IMR-90 (cell line): Measurements from ENCODE around the gene RNU6-7. TPM values are rescaled to one million over a fixed set of nuclear protein-coding genes. Genes with fewer than 3 reads are reported as not detected.

Experiments used
- ATAC-seq: fragments of 200-7000 bp; cut with Tn5 transposase; 2 replicates; pipeline ENCODE4 v1.9.1; 2020; ENCODE audit warnings: low read depth, mild to moderate bottlenecking, moderate library complexity
- BruUV-seq: library from RNA; stranded (reverse); fragments of 400-500 nt; replicated peaks from 2 replicates; lab custom pipeline; 2021; lab: Mats Ljungman, UMichigan
- CTCF ChIA-PET: fragments of 300-600 bp; formaldehyde crosslinking; extraction: SDS; loops from one replicate; lab custom pipeline; 2021; ENCODE audit warnings: antibody characterized with exemption; lab: Yijun Ruan, JAX
- POLR2A ChIA-PET: fragments of 300-600 bp; sonication (Branson Sonifier 250); formaldehyde crosslinking; loops from one replicate; lab custom pipeline; 2022; ENCODE audit warnings: antibody characterized with exemption; ENCODE audit not compliant: unreplicated experiment; lab: Charles Lee
- DNase-seq: peaks from one replicate; pipeline ENCODE4 v3.0.0; 2013
- H2AFZ ChIP-seq: replicated peaks from 2 replicates; pipeline ENCODE3; 2013; ENCODE audit warnings: low read length, mild to moderate bottlenecking; ENCODE audit not compliant: poor library complexity
- H2AK5ac ChIP-seq: 2 replicates; pipeline ENCODE4 v1.6.1; 2013; ENCODE audit warnings: low read depth, low read length, inconsistent platforms
- H2AK9ac ChIP-seq: replicated peaks from 2 replicates; pipeline ENCODE3; 2013; ENCODE audit warnings: mild to moderate bottlenecking, low read depth, low read length, moderate library complexity; ENCODE audit not compliant: poor library complexity
- H2BK120ac ChIP-seq: 2 replicates; pipeline ENCODE4 v1.6.1; 2013; ENCODE audit warnings: low read depth, low read length, inconsistent platforms
- H2BK15ac ChIP-seq: 3 replicates; pipeline ENCODE4 v1.6.1; 2013; ENCODE audit warnings: low read depth, low read length, inconsistent platforms
- H2BK20ac ChIP-seq: 2 replicates; pipeline ENCODE4 v1.6.1; 2013; ENCODE audit warnings: low read depth, mild to moderate bottlenecking, inconsistent platforms, low read length, moderate library complexity
- H2BK5ac ChIP-seq: 2 replicates; pipeline ENCODE4 v1.6.1; 2013; ENCODE audit warnings: mild to moderate bottlenecking, low read depth, low read length, inconsistent platforms; ENCODE audit not compliant: poor library complexity, severe bottlenecking
- H3K14ac ChIP-seq: replicated peaks from 2 replicates; pipeline ENCODE4 v1.6.1; 2013; ENCODE audit warnings: low read depth, low read length, inconsistent platforms
- H3K18ac ChIP-seq: 2 replicates; pipeline ENCODE4 v1.6.1; 2013; ENCODE audit warnings: low read depth, low read length, control low read depth
- H3K23ac ChIP-seq: 2 replicates; pipeline ENCODE4 v1.6.1; 2013; ENCODE audit warnings: low read depth, low read length, inconsistent platforms
- H3K27ac ChIP-seq: 2 replicates; pipeline ENCODE4 v1.5.1; 2013; ENCODE audit warnings: mild to moderate bottlenecking, control low read depth, low read length; ENCODE audit not compliant: insufficient read depth
- H3K27me3 ChIP-seq: 2 replicates; pipeline ENCODE4 v1.6.1; 2013; ENCODE audit warnings: low read length; ENCODE audit not compliant: control insufficient read depth, insufficient read depth
- H3K36me3 ChIP-seq: 2 replicates; pipeline ENCODE4 v1.6.1; 2013; ENCODE audit warnings: low read length, mixed read lengths; ENCODE audit not compliant: control insufficient read depth, insufficient read depth
- H3K4ac ChIP-seq: 2 replicates; pipeline ENCODE4 v1.6.1; 2013; ENCODE audit warnings: low read depth, low read length, inconsistent platforms
- H3K4me1 ChIP-seq: 2 replicates; pipeline ENCODE4 v1.6.1; 2013; ENCODE audit warnings: low read length, mixed read lengths; ENCODE audit not compliant: control insufficient read depth, insufficient read depth
- H3K4me2 ChIP-seq: 2 replicates; pipeline ENCODE4 v1.6.1; 2013; ENCODE audit warnings: low read depth, mild to moderate bottlenecking, control low read depth, low read length, moderate library complexity
- H3K4me3 ChIP-seq: 2 replicates; pipeline ENCODE4 v1.5.1; 2013; ENCODE audit warnings: low read depth, mild to moderate bottlenecking, control low read depth, low read length, moderate library complexity; ENCODE audit not compliant: insufficient read depth
- H3K56ac ChIP-seq: 2 replicates; pipeline ENCODE4 v1.6.1; 2013; ENCODE audit warnings: low read length, inconsistent platforms; ENCODE audit not compliant: insufficient read depth; ENCODE audit errors: extremely low read depth
- H3K79me1 ChIP-seq, 2 experiments: 2 replicates each; pipeline ENCODE4 v1.6.1; 2013; ENCODE audit warnings: low read length in 2 of 2, inconsistent platforms in 1 of 2, low read depth in 1 of 2
- H3K9ac ChIP-seq: 2 replicates; pipeline ENCODE4 v1.6.1; 2013; ENCODE audit warnings: low read depth, low read length, control low read depth
- H3K9me1 ChIP-seq: 2 replicates; pipeline ENCODE4 v1.6.1; 2013; ENCODE audit warnings: low read length, inconsistent platforms; ENCODE audit not compliant: insufficient read depth
- H3K9me3 ChIP-seq: 2 replicates; pipeline ENCODE4 v1.6.1; 2013; ENCODE audit warnings: low read length; ENCODE audit not compliant: control insufficient read depth, insufficient read depth
- H4K20me1 ChIP-seq: 2 replicates; pipeline ENCODE4 v1.6.1; 2013; ENCODE audit warnings: low read length, inconsistent platforms; ENCODE audit not compliant: insufficient read depth
- H4K5ac ChIP-seq: 2 replicates; pipeline ENCODE4 v1.6.1; 2013; ENCODE audit warnings: mild to moderate bottlenecking, low read depth, low read length, control low read depth
- H4K8ac ChIP-seq, 2 experiments: 2 replicates each; pipeline ENCODE4 v1.6.1; 2013; ENCODE audit warnings: low read depth in 2 of 2, low read length in 2 of 2, control low read depth in 1 of 2, inconsistent platforms in 1 of 2
- H4K91ac ChIP-seq: 2 replicates; pipeline ENCODE4 v1.6.1; 2013; ENCODE audit warnings: low read depth, low read length, inconsistent platforms; ENCODE audit not compliant: insufficient read depth
- BHLHE40 ChIP-seq: fragments of 150-350 bp; IDR thresholded peaks from 2 replicates; pipeline ENCODE4 v1.6.1; 2016; ENCODE audit warnings: mild to moderate bottlenecking, low read depth, low read length
- CEBPB ChIP-seq: IDR thresholded peaks from 2 replicates; pipeline ENCODE4 v1.6.1; 2012; ENCODE audit warnings: low read depth, low read length, improper control_type of control experiment
- CHD1 ChIP-seq: IDR thresholded peaks from 2 replicates; pipeline ENCODE4 v1.6.1; 2012; ENCODE audit warnings: low read depth, low read length, improper control_type of control experiment
- FOS ChIP-seq: fragments of 150-350 bp; IDR thresholded peaks from 2 replicates; pipeline ENCODE4 v1.6.1; 2016; ENCODE audit warnings: low read depth, low read length
- MAFK ChIP-seq: IDR thresholded peaks from 2 replicates; pipeline ENCODE4 v1.6.1; 2012; ENCODE audit warnings: low read depth, low read length, improper control_type of control experiment
- MAZ ChIP-seq: IDR thresholded peaks from 2 replicates; pipeline ENCODE4 v1.6.1; 2012; ENCODE audit warnings: low read depth, mild to moderate bottlenecking, low read length, improper control_type of control experiment, moderate library complexity, borderline replicate concordance
- MXI1 ChIP-seq: IDR thresholded peaks from 2 replicates; pipeline ENCODE4 v1.6.1; 2012; ENCODE audit warnings: low read depth, mild to moderate bottlenecking, low read length, moderate library complexity, borderline replicate concordance
- NFE2L2 ChIP-seq: fragments of 150-350 bp; IDR thresholded peaks from 2 replicates; pipeline ENCODE4 v1.6.1; 2016; ENCODE audit warnings: low read depth, mild to moderate bottlenecking, low read length
- POLR2A ChIP-seq: IDR thresholded peaks from 2 replicates; pipeline ENCODE4 v1.6.1; 2012; ENCODE audit warnings: mild to moderate bottlenecking, low read depth, low read length
- RCOR1 ChIP-seq: IDR thresholded peaks from 2 replicates; pipeline ENCODE4 v1.6.1; 2012; ENCODE audit warnings: mild to moderate bottlenecking, low read length, improper control_type of control experiment; ENCODE audit not compliant: insufficient replicate concordance
- RFX5 ChIP-seq: IDR thresholded peaks from 2 replicates; pipeline ENCODE4 v1.8.0; 2012; ENCODE audit warnings: low read depth, mild to moderate bottlenecking, low read length, moderate library complexity
- SMC3 ChIP-seq: fragments of 150-350 bp; IDR thresholded peaks from 2 replicates; pipeline ENCODE4 v1.6.1; 2016; ENCODE audit warnings: low read depth, mild to moderate bottlenecking, antibody characterized with exemption, low read length, moderate library complexity
- WGBS, 2 experiments: methylation state at CpG; one replicate each; pipeline versions ENCODE4 v1.1.5 to v1.1.7; 2013; ENCODE audit warnings: missing lambda C conversion rate in 2 of 2; ENCODE audit not compliant: insufficient read length in 1 of 2; ENCODE audit errors: extremely low coverage in 2 of 2; 5-methylcytosine and 5-hydroxymethylcytosine counted together
- dilution Hi-C: fragments of 300-500 bp; cut with HindIII; formaldehyde crosslinking; loops from one replicate; pipeline ENCODE4 v1.14.3; 2018; ENCODE audit warnings: low sequenced_read_pairs; ENCODE audit not compliant: unreplicated experiment
- in situ Hi-C: fragments of 300-500 bp; cut with MboI; formaldehyde crosslinking; loops from 3 replicates; pipeline ENCODE4 v1.14.3; 2019; ENCODE audit warnings: low sequenced_read_pairs, inconsistent platforms, mixed read lengths
- intact Hi-C: fragments of 100-400 bp; cut with micrococcal nuclease; formaldehyde crosslinking; loops from 2 replicates; pipeline ENCODE4 v1.10.0; 2022
- polyA plus RNA-seq, 3 experiments: library from polyadenylated mRNA; depleted of rRNA; stranded (reverse); fragments of >200 nt; gene quantifications; 2 replicates each; pipeline ENCODE4 v1.2.3, GENCODE V29; 2012; ENCODE audit warnings: low replicate concordance in 1 of 3
- total RNA-seq: library from RNA; depleted of rRNA; stranded (reverse); fragments of >200 nt; gene quantifications from 2 replicates; pipeline ENCODE4 v1.2.3, GENCODE V29; 2012
- TF ChIP-seq, protein P1 (sequence below): conservative IDR thresholded peaks from 2 replicates; pipeline ENCODE4 v1.5.1; 2012; ENCODE audit warnings: mild to moderate bottlenecking, low read depth, low read length, improper control_type of control experiment
- TF ChIP-seq, protein P2 (sequence below): fragments of 150-350 bp; IDR thresholded peaks from 2 replicates; pipeline ENCODE4 v1.6.1; 2017; ENCODE audit warnings: mild to moderate bottlenecking, antibody characterized with exemption, low read length, low read depth
- TF ChIP-seq, protein P3 (sequence below): fragments of 150-350 bp; IDR thresholded peaks from 2 replicates; pipeline ENCODE4 v1.6.1; 2016; ENCODE audit warnings: low read depth, mild to moderate bottlenecking, low read length, moderate library complexity, borderline replicate concordance

The RNU6-7 gene
- total and polyA plus RNA-seq, 2 of the 4 experiments (the other 2 are of a cell fraction) = not detected

DNA sequence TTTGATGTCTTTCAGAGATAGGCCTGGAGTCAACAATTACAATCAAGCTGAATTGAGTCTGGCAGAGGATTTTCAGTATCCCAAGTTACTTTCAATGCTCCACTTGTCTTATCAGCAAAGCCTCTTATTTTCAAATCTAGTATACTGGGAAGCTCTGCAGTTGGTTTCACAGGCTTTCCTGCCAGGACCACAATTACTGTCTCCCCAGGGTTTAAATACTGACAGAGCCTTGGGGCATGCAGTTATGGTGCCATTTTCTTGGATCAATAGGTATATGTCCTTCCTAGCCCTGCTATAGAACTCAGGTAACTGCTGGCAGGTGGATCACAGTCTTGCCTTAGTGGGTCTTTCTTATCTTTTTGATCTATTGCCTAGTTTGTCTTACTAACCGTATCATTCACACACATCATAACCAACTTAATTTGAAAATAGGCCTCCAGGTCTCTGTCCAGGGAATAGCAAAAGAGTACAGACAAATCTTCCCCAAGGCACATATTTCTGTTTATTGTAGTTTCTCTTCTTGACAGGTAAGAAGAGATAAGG lies 23.6 kb downstream of the RNU6-7 start:
- TF ChIP-seq MAZ (no peak), SMC3 (no peak), MXI1 (no peak), MAFK (no peak), NFE2L2 (no peak), RCOR1 (no peak), FOS (no peak), RFX5 (no peak), CHD1 (no peak), CEBPB (no peak), POLR2A (no peak), BHLHE40 (no peak)
- TF ChIP-seq, protein P1, sequence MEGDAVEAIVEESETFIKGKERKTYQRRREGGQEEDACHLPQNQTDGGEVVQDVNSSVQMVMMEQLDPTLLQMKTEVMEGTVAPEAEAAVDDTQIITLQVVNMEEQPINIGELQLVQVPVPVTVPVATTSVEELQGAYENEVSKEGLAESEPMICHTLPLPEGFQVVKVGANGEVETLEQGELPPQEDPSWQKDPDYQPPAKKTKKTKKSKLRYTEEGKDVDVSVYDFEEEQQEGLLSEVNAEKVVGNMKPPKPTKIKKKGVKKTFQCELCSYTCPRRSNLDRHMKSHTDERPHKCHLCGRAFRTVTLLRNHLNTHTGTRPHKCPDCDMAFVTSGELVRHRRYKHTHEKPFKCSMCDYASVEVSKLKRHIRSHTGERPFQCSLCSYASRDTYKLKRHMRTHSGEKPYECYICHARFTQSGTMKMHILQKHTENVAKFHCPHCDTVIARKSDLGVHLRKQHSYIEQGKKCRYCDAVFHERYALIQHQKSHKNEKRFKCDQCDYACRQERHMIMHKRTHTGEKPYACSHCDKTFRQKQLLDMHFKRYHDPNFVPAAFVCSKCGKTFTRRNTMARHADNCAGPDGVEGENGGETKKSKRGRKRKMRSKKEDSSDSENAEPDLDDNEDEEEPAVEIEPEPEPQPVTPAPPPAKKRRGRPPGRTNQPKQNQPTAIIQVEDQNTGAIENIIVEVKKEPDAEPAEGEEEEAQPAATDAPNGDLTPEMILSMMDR = no peak
- TF ChIP-seq, protein P2, sequence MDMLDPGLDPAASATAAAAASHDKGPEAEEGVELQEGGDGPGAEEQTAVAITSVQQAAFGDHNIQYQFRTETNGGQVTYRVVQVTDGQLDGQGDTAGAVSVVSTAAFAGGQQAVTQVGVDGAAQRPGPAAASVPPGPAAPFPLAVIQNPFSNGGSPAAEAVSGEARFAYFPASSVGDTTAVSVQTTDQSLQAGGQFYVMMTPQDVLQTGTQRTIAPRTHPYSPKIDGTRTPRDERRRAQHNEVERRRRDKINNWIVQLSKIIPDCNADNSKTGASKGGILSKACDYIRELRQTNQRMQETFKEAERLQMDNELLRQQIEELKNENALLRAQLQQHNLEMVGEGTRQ = no peak
- TF ChIP-seq, protein P3, sequence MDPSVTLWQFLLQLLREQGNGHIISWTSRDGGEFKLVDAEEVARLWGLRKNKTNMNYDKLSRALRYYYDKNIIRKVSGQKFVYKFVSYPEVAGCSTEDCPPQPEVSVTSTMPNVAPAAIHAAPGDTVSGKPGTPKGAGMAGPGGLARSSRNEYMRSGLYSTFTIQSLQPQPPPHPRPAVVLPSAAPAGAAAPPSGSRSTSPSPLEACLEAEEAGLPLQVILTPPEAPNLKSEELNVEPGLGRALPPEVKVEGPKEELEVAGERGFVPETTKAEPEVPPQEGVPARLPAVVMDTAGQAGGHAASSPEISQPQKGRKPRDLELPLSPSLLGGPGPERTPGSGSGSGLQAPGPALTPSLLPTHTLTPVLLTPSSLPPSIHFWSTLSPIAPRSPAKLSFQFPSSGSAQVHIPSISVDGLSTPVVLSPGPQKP = no peak
- Histone ChIP-seq H4K91ac (no peak overlapping the region), H3K4me2 (no peak overlapping the region), H3K9me3 (no peaks in the 10 kb centered on the region), H3K18ac (no peak overlapping the region), H2BK120ac (no peak overlapping the region), H4K20me1 (no peaks in the 10 kb centered on the region), H3K4ac (no peak overlapping the region), H3K79me1 (no peaks in the 10 kb centered on the region), H2AK5ac (no peak overlapping the region), H3K9me1 (0 out of 2 replicates have a peak, but pooled peaks cover 1% of the 10 kb centered on the region), H3K23ac (no peak overlapping the region), H3K9ac (no peak overlapping the region), H4K5ac (no peak overlapping the region), H2BK15ac (no peak overlapping the region), H3K4me1 (peaks cover 2% of the 10 kb centered on the region; the same call in 1 of the 2 replicates), H3K56ac (no peak overlapping the region), H2AFZ (no peak overlapping the region), H4K8ac (no peak overlapping the region), H2BK20ac (no peak overlapping the region), H3K4me3 (no peak overlapping the region), H2BK5ac (no peak overlapping the region), H2AK9ac (no peak overlapping the region), H3K36me3 (no peaks in the 10 kb centered on the region), H3K27me3 (no peaks in the 10 kb centered on the region; the same call in 1 of the 2 replicates), H3K14ac (no peak overlapping the region), H3K27ac (no peak overlapping the region)
- POLR2A ChIA-PET = no interaction called here
- in situ Hi-C loops (loop anchor here (25.0 kb wide), 1 partner anchor 288 kb away; no protein-coding TSS in a partner anchor), dilution Hi-C loops (no loop called here), intact Hi-C loops (no loop called here)
- ATAC-seq (no peak), DNase-seq (no peak)
- BruUV-seq = no TSS peak
- WGBS, 2 experiments = no CpG with 5 or more reads among the region's 1 CpG
- CTCF ChIA-PET = no interaction called here
